BJ (cell line): ENCODE data around the gene ADRA2B. TPM values are rescaled to one million over a fixed set of nuclear protein-coding genes. Genes with fewer than 3 reads are reported as not detected.
"Not testable (repeated sequence)": the region's sequence is repeated elsewhere in the genome, so short reads cannot be mapped to it uniquely, and the experiment has no call there.

Experiments used
- CTCF ChIA-PET: fragments of 350-600 bp; formaldehyde crosslinking; extraction: SDS; loops from one replicate; lab custom pipeline; 2021; ENCODE audit warnings: antibody characterized with exemption, inconsistent platforms; lab: Yijun Ruan, JAX
- POLR2A ChIA-PET: fragments of 300-600 bp; sonication (Branson Sonifier 250); formaldehyde crosslinking; extraction: SDS; loops from one replicate; lab custom pipeline; 2021; ENCODE audit warnings: antibody characterized with exemption; lab: Charles Lee
- DNase-seq: peaks from one replicate; pipeline ENCODE4 v3.0.0-alpha.2; 2011; ENCODE audit warnings: low read depth
- H3K27me3 ChIP-seq: 2 replicates; pipeline ENCODE4 v1.6.0; 2011; ENCODE audit warnings: low read length; ENCODE audit not compliant: control insufficient read depth, insufficient read depth
- H3K36me3 ChIP-seq: 2 replicates; pipeline ENCODE4 v1.5.1; 2011; ENCODE audit warnings: low read length; ENCODE audit not compliant: control insufficient read depth, insufficient read depth
- H3K4me3 ChIP-seq: 2 replicates; pipeline ENCODE4 v1.5.1; 2011; ENCODE audit warnings: low read depth, mild to moderate bottlenecking, control low read depth, low read length
- CTCF ChIP-seq: IDR thresholded peaks from 2 replicates; pipeline ENCODE4 v1.5.1; 2011; ENCODE audit warnings: low read depth, mild to moderate bottlenecking, control low read depth, inconsistent platforms, low read length, moderate library complexity; ENCODE audit not compliant: insufficient read depth
- polyA plus RNA-seq: library from polyadenylated mRNA; depleted of rRNA; stranded (reverse); fragments of >200 nt; gene quantifications from 2 replicates; pipeline ENCODE4 v1.2.3, GENCODE V29; 2011

Gene ADRA2B
- polyA plus RNA-seq, 1 experiment: not detected

- CTCF ChIA-PET: interaction anchor here (0.8 to 1.6 kb wide), 2 partner anchors 49 to 1954 kb away, joined by 3 read pairs; no protein-coding TSS in a partner anchor
- H3K36me3 ChIP-seq, DNase-seq, H3K27me3 ChIP-seq, H3K4me3 ChIP-seq, POLR2A ChIA-PET: not testable (repeated sequence)
These were observed 48.3 kb downstream of the ADRA2B start for GRCh38 chr2:96067902-96068581.

- CTCF ChIA-PET: interaction anchor here (0.8 to 1.6 kb wide), 2 partner anchors 50 to 1955 kb away, joined by 3 read pairs; no protein-coding TSS in a partner anchor
- H3K4me3 ChIP-seq, H3K36me3 ChIP-seq, H3K27me3 ChIP-seq, POLR2A ChIA-PET, DNase-seq: not testable (repeated sequence)
These were observed 49.2 kb downstream of the ADRA2B start for GRCh38 chr2:96067098-96067660.

DNA sequence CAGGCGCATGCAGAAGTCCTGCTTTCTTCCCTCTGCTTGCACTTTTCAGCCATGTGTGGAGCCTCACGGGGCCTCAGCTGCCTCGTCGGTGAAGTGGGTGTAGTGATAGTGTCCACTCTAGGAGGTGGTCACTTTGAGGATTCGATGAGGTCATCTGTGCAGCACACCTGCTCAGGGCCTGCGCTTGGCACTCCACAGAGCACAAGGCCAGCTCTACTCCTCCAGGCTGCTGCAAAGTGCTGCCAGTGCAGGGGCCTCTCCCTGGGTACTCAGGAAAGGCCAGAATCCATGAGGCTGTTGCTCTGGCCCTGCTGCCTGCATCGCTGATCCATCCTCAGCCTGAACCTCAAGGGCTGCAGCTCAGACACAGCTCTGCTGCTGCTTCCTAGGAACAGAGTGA, 49.9 kb downstream of the ADRA2B start:
- CTCF ChIA-PET, H3K36me3 ChIP-seq, DNase-seq, H3K4me3 ChIP-seq, H3K27me3 ChIP-seq, POLR2A ChIA-PET: not testable (repeated sequence)

DNA sequence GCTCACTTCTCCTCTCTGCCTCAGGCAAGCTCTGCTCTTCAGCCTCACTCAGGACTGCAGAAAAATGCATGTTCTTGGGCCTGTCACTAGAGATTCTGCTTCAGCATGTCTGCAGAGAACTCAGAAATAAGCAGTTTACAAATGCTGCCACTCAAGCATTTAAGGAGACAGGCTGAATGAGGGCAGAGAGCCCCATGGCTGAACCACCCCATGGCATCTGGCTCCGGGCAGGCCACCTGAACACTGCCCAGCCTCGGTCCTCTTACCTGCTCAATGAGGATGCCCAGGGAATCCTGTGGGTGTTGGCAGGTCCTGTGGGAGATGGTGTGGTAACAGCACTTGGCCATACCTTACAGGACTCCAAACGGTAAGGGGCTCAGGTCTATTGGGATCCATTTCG, 50.4 kb downstream of the ADRA2B start:
- H3K27me3 ChIP-seq, POLR2A ChIA-PET, H3K36me3 ChIP-seq, DNase-seq, H3K4me3 ChIP-seq: not testable (repeated sequence)
- CTCF ChIA-PET: interaction anchor here (0.8 to 1.2 kb wide), 2 partner anchors 51 to 1634 kb away, joined by 4 to 5 read pairs; partner anchors contain the start of gene ADRA2B

GRCh38 chr2:96065381-96065930, 50.9 kb downstream of the ADRA2B start:
- Histone ChIP-seq H3K4me3 (no peak overlapping the region), H3K36me3 (no peaks in the 10 kb centered on the region), H3K27me3 (peaks cover 6% of the 10 kb centered on the region; the same call in 1 of the 2 replicates)
- ChIA-PET CTCF (interaction anchor here (0.8 to 1.2 kb wide), 2 partner anchors 51 to 1635 kb away, joined by 4 to 5 read pairs; partner anchors contain the start of gene ADRA2B), POLR2A (no interaction called here)
- DNase-seq: no peak
- TF ChIP-seq CTCF: no peak

DNA sequence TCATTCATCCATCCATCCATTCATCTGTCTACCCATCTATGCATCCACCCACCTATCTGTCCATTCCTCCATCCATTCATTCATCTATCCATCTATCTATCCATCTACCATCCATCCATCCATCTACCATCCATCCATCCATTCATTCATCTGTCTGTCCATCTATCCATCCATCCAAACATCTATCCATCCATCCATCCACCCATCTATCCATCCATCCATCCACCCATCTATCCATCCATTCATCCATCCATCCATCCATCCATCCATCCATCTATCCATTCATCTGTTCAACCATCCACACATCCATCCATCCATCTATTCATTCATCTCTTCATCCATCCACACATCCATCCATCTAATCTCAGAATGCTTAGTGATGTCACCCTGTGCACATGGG, 51.6 kb downstream of the ADRA2B start:
- H3K27me3 ChIP-seq, H3K36me3 ChIP-seq, DNase-seq, H3K4me3 ChIP-seq, POLR2A ChIA-PET: not testable (repeated sequence)
- CTCF ChIA-PET: interaction anchor here (1.2 kb wide), 1 partner anchor 1636 kb away, joined by 4 read pairs; no protein-coding TSS in a partner anchor

- CTCF ChIA-PET: interaction anchor here (1.0 kb wide), 2 partner anchors 45 to 1634 kb away, joined by 3 read pairs; no protein-coding TSS in a partner anchor
- DNase-seq: not testable (repeated sequence)
These were observed 52.2 kb downstream of the ADRA2B start for GRCh38 chr2:96064047-96064675.

More at GRCh38 chr2:96064047-96064675, 52.2 kb downstream of the ADRA2B start:
- H3K27me3 ChIP-seq, H3K4me3 ChIP-seq, H3K36me3 ChIP-seq, POLR2A ChIA-PET: not testable (repeated sequence)
